ENCODE data around the gene ULBP1.
"Not testable (repeated sequence)": the region's sequence is repeated elsewhere in the genome, so short reads cannot be mapped to it uniquely, and the experiment has no call there.

The ULBP1 gene, protein sequence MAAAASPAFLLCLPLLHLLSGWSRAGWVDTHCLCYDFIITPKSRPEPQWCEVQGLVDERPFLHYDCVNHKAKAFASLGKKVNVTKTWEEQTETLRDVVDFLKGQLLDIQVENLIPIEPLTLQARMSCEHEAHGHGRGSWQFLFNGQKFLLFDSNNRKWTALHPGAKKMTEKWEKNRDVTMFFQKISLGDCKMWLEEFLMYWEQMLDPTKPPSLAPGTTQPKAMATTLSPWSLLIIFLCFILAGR

DNA sequence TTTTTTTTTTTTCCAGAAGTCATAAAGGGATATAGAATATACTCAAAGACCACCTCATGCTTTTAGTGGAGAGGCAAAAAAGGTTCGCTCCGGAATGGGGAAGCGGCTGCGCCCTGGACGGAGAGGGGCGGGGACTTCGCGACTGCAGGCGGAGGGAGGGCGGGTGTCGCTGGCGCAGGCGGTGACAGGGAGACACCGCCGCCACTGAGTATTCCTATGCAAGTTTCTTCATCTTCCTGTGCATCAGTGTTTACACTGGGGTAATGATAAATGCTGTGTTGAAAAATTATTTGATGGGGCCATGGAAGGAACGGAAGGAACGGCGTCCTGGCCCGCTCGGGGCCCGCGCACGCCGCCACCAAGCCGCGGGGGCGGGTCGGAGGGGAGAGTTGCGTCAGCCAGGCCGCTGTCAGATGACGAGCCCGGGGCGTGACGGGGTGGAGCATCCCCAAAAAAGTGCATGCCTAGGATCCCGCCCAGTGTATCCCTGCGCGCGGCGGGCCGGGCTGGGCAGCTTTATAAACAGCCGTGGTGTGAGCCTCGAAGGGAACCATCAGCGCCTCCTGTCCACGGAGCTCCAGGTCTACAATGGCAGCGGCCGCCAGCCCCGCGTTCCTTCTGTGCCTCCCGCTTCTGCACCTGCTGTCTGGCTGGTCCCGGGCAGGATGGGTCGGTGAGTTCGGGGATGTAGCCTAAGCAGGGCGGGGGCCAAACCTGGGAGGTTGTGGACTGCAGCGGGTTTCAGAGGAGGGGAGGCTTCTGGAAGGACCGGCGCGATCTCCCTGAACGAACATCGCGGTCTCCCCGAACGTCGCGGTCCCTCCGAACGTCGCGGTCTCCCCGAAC is at the start of gene ULBP1:
Gene ULBP1, plus strand, starts transcription at position 482 of the 846 bp plus-strand sequence. Its CDS starts 107 bp downstream, at position 589.
- peak; percentile 84 to 86 for DNase-seq (ENCODE audit: low read depth in 2 of 2)
- TF ChIP-seq, protein P1, sequence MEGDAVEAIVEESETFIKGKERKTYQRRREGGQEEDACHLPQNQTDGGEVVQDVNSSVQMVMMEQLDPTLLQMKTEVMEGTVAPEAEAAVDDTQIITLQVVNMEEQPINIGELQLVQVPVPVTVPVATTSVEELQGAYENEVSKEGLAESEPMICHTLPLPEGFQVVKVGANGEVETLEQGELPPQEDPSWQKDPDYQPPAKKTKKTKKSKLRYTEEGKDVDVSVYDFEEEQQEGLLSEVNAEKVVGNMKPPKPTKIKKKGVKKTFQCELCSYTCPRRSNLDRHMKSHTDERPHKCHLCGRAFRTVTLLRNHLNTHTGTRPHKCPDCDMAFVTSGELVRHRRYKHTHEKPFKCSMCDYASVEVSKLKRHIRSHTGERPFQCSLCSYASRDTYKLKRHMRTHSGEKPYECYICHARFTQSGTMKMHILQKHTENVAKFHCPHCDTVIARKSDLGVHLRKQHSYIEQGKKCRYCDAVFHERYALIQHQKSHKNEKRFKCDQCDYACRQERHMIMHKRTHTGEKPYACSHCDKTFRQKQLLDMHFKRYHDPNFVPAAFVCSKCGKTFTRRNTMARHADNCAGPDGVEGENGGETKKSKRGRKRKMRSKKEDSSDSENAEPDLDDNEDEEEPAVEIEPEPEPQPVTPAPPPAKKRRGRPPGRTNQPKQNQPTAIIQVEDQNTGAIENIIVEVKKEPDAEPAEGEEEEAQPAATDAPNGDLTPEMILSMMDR (IDR thresholded peaks at IDR 0.05; ENCODE audit: low read depth, low read length) = no peak
- H3K4me3 ChIP-seq (replicated peaks in 1 of 2; ENCODE audit: low read depth in 2 of 2, low read length in 2 of 2) = peak within 1 kb of the TSS; percentile 34 to 56

DNA sequence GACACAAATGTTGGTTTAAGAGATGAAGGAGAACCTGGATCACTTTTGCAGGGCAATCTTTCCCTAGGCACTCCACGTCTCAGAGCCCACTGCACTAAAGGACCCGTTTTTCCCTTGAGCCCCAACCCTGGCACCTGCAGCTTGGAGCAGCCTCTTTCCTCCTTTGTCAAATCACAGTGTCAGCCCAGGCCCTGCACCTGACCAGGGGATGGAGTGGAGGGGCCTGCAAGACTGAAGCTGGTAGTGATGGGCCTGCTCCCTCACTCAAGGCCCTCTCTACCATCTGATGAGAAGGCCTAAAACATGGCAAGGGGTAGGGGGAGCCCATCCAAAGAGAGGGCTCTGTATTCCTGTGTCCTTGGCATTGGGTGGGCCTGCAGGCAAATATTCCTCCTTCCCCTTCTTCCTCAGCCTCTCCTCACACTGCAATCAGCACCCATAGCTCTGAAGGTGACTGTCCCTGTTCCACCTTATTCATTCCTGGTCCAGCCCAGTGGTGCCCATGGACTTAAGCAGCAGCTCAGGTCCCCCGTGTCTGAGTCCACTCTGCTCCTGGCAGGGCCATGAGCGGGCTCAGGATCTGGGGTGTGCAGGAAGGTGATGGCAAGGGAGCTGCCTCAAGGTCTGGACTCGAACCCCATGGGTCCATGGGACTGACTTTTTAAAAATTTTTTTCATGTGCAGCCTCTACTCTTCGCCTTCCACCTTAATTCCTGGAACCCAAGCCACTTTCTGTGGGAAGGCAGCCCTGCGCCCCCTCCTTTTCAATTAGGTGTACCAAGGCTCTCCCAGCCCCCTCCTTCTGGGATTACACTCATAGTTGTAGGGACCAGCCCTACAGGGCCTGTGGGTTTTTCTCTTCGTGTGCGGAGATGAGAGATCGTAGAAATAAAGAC is 47.5 kb upstream of the ULBP1 start:
- no peak overlapping the region for H3K4me3 ChIP-seq (replicated peaks in 1 of 2; ENCODE audit: low read depth in 2 of 2, low read length in 2 of 2)

DNA sequence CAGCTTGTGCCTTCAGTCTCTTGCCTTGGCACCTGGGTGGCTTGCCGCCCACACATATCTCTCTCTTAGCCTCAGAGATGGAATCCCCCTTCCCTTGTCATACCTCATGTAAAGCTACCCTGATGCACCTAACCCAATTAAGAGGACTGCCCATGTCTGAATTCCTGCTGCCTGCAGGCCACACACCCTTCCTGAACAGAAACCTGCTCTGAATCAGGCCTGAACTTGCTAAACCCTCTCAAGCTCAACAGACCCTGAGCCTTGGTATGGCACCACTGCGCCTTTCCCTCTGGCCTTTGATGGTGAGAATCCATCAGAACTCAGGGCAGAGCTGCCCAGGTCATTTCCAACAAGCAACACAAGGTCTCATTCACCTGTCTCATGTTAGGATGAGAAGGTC is 46.1 kb upstream of the ULBP1 start:
- TF ChIP-seq, protein P1 (IDR thresholded peaks at IDR 0.05; ENCODE audit: low read depth, low read length) = no peak
- H3K4me3 ChIP-seq (replicated peaks in 1 of 2; ENCODE audit: low read depth in 2 of 2, low read length in 2 of 2) = no peak overlapping the region
- DNase-seq (ENCODE audit: low read depth in 2 of 2) = no peak

More for the DNA sequence above, 47.5 kb upstream of the ULBP1 start:
- no peak for DNase-seq (ENCODE audit: low read depth in 2 of 2)
- TF ChIP-seq, protein P1 (IDR thresholded peaks at IDR 0.05; ENCODE audit: low read depth, low read length) = no peak

DNA sequence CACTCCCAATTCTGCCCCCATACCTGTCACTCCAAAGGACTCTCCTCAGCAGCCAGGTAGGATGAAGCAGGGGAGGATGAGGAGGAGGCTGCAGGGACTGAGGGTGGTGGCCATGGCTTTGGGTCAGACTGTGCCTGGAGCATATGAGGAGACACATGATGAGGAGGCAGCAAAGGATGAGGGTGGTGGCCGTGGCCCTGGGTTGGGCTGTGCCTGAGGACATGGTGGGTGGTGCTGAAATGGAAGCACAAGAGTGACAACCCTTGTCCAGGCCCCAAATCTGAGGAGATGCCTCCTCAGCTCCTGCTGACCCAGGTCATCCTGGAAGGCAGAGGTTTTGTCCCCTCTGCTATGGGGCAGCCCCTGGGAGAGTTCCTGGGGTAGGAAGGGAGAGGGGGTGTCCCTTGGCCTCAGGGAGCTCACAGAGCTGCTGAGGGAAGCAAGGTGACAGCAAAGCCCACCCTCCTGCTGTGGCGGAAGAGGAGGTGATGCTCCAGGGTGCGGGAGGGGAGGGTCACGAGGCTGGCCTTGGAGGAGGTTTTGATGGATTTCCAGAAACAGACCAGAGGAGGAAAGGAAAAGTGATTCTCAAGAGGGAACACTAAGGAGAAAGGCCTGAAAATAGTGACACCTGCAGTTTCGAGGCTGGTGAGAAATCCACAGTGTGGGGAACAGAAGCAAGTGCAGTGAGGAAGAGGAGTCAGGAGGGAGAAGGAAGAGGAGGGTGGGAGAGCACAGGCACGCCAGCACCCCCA is 45.4 kb upstream of the ULBP1 start:
- TF ChIP-seq, protein P1 (IDR thresholded peaks at IDR 0.05; ENCODE audit: low read depth, low read length) = no peak
- no peak for DNase-seq (ENCODE audit: low read depth in 2 of 2)
- no peak overlapping the region for H3K4me3 ChIP-seq (replicated peaks in 1 of 2; ENCODE audit: low read depth in 2 of 2, low read length in 2 of 2)

DNA sequence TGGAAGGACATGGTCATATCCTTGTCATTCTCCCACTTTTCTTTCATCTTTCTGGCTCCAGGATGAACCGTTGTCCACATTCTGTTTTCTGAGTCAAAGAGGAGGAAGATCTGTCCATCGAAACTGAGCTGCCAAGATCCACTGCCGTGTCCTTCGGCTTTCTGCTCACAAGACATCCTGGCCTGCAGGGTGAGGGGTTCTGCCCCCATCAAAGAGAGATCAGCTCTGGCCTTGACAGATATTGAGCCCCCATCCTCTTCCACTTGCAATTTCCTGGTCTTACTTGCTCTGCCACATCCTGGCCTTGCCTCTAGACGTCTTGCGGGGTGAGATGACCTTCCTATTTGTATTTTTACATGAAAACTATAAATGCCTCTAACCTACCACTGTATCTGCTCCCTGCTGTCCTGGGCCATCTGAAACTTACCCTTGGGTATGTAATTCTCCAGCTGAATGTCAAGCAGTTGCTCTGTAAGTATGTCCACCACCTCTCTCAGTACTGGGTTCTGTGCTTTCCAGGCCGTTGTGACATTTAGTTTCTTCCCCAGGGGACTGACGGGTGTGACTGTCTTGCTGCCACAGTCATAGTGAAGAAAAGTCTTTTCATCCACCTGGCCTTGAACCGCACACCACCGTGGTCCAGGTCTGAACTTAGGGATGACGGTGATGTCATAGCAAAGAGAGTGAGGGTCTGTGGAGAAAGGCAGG is 44.5 kb upstream of the ULBP1 start:
- not testable (repeated sequence) for DNase-seq (ENCODE audit: low read depth in 2 of 2); H3K4me3 ChIP-seq (replicated peaks in 1 of 2; ENCODE audit: low read depth in 2 of 2, low read length in 2 of 2)

DNA sequence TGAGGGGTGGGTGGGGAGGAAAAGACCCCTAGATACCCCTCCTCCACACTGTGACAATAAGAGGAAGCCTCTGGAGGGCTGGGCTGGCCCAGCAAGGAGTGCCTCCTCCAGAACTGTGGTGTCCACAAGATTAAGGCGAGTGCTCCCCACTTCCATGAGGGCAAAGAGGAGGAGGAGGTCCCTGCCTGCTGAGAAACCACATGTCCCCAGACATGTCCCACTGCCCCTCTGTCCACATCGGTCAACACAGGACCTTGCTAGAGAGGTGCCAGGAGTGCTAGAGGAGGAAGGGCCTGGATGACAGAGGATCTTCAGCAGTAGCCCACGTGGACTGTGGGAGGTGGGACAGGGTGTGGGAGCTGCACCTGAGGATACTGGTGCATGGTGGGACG is 43.9 kb upstream of the ULBP1 start:
- TF ChIP-seq, protein P1 (IDR thresholded peaks at IDR 0.05; ENCODE audit: low read depth, low read length) = no peak
- no peak for DNase-seq (ENCODE audit: low read depth in 2 of 2)
- no peak overlapping the region for H3K4me3 ChIP-seq (replicated peaks in 1 of 2; ENCODE audit: low read depth in 2 of 2, low read length in 2 of 2)

Data from cardiac fibroblast (primary cell).